HCT116 (cell line): Measurements from ENCODE around the gene NKX2-2.

ENCODE experiments used
- CTCF ChIP-seq, 3 experiments: fragments of 200-600 bp in 1 of 3; sonication (generic) in 1 of 3; IDR thresholded peaks in 2 of 3; conservative IDR thresholded peaks in 1 of 3; 2 replicates each; pipeline ENCODE4 v1.5.1; 2012 to 2017; ENCODE audit warnings: low read depth in 2 of 3, low read length in 2 of 3, antibody characterized with exemption in 1 of 3, borderline replicate concordance in 1 of 3, control low read depth in 1 of 3, mild to moderate bottlenecking in 1 of 3, mixed read lengths in 1 of 3, mixed run types in 1 of 3, moderate library complexity in 1 of 3; ENCODE audit not compliant: insufficient read depth in 1 of 3
- JUND ChIP-seq: IDR thresholded peaks from 2 replicates; pipeline ENCODE4 v1.6.1; 2012
- MAX ChIP-seq: IDR thresholded peaks from 2 replicates; pipeline ENCODE4 v1.6.1; 2012
- POLR2A ChIP-seq: IDR thresholded peaks from 2 replicates; pipeline ENCODE4 v1.7.0; 2011; ENCODE audit warnings: borderline replicate concordance; ENCODE audit not compliant: insufficient read depth, insufficient read length; ENCODE audit errors: extremely low read depth
- POLR2AphosphoS5 ChIP-seq: IDR thresholded peaks from 2 replicates; pipeline ENCODE4 v1.6.1; 2011; ENCODE audit warnings: mild to moderate bottlenecking, low read depth, low read length, moderate library complexity
- RAD21 ChIP-seq: IDR thresholded peaks from 2 replicates; pipeline ENCODE4 v1.6.1; 2012; ENCODE audit warnings: low read depth, mild to moderate bottlenecking
- SP1 ChIP-seq: IDR thresholded peaks from 2 replicates; pipeline ENCODE4 v1.6.1; 2012; ENCODE audit warnings: low read depth

- TF ChIP-seq JUND (no peak), RAD21 (no peak), CTCF (IDR thresholded peaks at IDR 0.05 in 2 of 3, conservative IDR thresholded peaks at IDR 0.05 in 1 of 3; ENCODE audit: borderline replicate concordance in 1 of 3, insufficient read depth in 1 of 3, low read depth in 2 of 3, low read length in 2 of 3) (no peak), POLR2AphosphoS5 (no peak), POLR2A (no peak), SP1 (no peak), MAX (no peak)
Observed at GRCh38 chr20:21557241-21558020, 43.6 kb upstream of the NKX2-2 start.
